Activated naive CD8-positive, alpha-beta T cell treated with anti-CD3 and anti-CD28 coated beads, Interleukin-2, amount 50 U/mL, for 16 hours (primary cell): ENCODE measurements around the gene R3HDML.
"Not testable (repeated sequence)": the region's sequence is repeated elsewhere in the genome, so short reads cannot be mapped to it uniquely, and the experiment has no call there.

ENCODE experiments used
- DNase-seq: peaks from one replicate; pipeline ENCODE4 v3.0.0-alpha.2; 2020; ENCODE audit warnings: low read depth, low spot score

R3HDML gene

DNA sequence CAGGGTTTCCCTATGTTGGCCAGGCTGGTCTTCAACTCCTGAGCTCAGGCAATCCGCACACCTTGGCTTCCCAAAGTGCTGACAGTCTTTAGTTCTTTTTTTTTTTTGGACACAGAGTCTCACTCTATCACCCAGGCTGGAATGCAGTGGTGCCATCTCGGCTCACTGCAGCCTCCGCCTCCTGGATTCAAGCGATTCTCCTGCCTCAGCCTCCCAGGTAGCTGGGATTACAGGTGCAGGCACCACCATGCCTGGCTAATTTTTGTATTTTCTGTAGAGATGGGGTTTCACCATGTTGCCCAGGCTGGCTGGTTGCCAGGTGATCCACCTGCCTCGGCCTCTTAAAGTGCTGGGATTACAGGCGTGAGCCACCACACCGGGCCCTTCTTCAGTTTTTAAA, 9.1 kb upstream of the R3HDML start:
- not testable (repeated sequence) for DNase-seq

DNA sequence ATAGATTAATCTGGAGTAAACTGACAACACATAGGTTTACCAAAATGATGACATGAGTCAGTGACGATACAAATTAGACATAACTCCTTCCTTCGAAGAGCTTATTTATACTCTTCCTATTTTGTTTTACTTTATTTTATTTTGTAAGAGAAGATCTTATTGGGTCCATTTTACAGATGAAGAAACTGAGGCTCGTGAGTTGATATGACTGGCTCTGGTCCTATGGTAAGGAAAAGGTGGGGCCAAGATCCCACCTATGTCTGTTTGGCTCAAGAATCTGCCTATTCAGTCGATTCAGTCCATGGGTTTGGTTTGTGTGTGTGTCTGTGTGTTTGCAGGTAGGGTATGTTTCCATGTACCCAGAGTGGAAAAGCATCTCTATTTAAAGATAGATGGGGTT, 8.4 kb upstream of the R3HDML start:
- no peak for DNase-seq

DNA sequence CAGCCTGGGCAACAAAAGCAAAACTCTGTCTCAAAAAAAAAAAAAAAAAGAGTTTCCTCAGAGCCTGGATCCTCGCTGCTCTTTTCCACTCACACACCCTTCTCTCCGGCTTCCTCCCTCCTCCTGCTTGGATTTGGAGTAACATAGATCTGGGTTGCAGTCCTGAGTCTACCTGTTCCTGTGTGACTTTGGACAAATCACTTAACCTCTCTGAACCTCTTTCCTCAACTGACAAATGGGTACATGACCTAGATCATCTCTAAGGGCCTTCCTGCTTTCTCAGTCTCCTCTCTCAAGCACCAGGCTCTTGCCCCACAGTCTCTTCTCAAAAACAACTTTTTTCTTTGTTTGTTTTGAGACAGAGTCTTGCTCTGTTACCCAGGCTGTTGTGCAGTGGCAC, 5.6 kb upstream of the R3HDML start:
- DNase-seq = no peak

DNA sequence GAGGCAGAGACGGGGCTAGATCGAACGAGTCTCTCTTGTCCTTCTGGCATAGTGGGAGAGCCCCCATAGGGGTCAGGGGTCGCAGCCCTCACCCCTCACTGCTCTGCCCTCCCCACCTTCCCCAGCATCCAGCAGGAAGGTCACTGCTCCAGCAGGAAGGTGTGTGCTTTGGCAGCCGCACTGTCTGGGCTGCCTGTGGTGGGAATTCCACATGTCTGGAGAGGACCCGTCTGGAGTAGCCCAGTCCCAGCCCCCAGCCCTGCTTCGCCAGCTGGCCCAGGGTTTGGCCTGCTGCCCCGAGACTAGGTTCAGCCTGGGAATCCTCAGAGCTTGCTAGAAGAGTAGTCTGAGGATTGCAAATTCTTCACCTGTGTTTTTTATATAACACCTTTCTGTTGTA, 2.5 kb upstream of the R3HDML start:
- no peak for DNase-seq

DNA sequence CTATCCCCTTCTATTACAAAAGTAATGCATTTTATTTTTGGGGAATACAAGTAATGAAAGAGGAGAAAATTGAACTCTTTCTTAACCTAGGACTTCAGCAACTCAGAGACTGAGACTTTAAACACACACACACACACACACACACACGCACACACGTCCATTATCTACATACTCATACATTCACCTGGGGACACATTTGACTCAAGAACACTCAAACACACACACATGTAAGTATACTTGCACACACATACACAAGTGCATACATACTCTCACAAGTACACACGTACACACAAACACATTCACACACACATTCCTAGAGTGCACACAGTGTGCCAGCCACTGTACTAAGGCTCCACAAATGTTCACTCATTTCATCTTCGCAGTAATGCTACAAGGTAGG, 2.1 kb upstream of the R3HDML start:
- no peak for DNase-seq

DNA sequence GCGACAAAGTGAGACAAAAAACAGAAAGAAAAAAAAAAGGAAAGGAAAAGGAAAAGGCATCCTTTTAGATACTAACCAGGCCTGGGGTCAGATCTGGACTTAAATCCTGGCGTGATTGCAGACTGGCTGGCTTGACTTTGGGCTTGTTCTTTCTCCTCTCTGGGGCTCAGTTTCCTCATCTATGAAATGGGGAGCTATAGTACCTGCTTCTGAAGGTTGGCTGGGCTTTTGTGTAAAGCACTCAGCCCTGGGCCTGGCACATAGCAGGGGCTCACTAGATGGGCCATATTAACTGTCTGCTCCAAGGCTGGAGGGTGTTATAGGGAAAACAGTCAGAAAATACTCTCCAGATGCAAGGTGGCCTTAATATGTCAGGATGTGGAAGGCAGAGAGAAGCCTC, 1.2 kb upstream of the R3HDML start:
- DNase-seq = no peak

DNA sequence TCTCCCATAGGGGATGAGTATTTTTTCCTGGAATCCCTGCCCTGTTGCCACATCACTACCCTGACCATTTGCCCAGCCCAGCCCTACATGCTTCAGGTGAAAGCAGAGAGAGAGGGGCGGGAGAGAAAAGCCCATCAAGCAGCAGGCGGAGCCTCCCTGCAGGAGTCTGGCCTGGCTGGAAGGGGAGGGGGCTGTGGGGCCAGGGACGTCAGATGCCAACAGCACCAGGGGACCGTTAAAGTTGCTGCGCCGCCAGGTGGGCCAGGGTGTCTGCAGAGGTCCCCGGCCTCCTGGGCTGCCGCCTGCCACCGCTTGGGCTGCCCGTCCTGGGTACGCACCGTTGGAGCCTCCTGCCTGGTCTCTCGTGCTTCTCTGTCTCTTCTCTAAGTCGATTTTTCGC, 757 bp upstream of the R3HDML start:
- DNase-seq = no peak

DNA sequence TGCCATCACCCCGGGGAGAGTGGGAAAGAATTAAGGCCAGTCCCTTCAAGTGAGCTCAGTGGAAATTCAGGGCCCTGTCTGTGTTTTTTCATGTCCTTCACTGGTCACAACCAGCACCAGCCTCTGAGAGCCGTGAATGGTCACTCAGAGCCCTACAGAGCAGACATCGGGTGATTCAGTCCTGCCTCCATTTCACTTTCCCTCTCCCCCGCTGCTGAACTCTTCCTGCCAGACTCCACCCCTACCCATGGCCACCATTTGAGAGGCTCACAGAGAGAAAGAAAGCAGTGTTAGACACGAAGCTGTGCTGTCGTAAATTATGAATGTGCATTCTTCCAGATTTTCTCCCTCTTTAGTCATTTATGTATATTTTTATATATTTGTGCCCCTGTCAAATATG, 5.4 kb downstream of the R3HDML start:
- no peak for DNase-seq

DNA sequence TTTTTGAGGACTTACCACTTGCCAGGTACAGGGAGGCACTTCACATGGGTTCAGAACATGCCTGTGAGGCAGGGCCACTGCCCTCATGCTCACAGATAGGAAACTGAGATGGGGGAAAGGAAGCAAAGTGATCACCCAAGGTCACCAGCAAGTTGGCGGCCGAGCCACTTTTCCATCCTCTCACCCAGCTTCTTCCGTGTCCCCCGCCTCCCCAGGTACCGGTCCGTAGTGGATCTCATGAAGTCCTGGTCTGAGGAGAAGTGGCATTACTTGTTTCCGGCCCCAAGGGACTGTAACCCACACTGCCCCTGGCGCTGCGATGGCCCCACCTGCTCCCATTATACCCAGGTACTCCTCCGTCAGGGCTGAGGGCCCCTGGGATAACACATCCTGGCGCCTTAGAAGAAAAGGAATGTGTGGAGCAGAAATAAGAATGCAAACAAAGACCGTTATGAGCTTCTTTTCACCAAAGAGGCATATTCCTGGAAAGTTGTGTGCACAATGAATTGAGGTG, 6.4 kb downstream of the R3HDML start:
- no peak for DNase-seq

DNA sequence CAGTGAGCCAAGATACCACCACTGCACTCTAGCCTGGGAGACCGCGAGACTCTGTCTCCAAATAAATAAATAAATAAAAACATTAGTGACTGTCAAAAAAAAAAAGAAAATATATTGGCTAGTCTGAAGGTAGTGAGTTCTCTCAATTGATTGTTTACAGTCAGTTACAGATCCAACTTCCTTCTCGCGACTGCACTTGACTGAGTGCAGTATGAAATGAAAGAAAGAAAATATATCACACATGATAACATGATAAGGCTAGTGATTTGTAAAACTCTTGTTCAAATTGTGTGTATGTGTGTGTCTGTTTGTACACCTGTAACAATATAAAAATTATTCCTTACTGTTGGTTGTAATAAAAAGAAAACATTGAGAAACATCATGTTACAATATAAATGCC, 7.9 kb downstream of the R3HDML start:
- no peak for DNase-seq

DNA sequence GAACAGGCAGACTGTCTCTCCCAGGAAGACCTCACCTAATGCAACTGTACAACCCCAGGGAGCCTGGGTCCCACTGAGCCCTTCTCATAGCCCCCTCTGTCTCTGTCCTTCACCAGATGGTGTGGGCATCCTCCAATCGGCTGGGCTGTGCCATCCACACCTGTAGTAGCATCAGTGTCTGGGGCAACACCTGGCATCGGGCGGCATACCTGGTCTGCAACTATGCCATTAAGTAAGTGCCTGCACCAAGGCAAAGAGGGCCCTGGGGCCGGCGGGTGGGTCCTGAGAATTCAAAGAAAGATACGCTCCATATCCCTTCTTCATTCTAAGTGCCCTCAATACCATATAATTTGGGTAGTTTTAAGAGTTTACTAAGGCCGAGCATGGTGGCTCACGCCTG, 8.3 kb downstream of the R3HDML start:
- no peak for DNase-seq

DNA sequence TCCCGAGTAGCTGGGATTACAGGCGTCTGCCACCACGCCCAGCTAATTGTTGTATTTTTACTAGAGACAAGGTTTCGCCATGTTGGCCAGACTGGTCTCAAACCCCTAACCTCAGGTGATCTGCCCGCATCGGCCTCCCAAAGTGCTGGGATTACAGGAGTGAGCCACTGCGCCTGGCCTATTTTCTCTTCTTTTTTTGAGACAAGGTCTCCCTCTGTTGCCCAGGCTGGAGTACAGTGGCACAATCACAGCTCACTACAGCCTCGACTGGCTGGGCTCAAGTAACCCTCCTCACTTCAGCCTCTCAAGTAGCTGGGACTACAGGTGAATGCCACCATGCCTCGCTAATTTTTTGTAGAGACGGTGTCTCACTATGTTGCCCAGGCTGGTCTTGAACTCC, 9.1 kb downstream of the R3HDML start:
- not testable (repeated sequence) for DNase-seq

DNA sequence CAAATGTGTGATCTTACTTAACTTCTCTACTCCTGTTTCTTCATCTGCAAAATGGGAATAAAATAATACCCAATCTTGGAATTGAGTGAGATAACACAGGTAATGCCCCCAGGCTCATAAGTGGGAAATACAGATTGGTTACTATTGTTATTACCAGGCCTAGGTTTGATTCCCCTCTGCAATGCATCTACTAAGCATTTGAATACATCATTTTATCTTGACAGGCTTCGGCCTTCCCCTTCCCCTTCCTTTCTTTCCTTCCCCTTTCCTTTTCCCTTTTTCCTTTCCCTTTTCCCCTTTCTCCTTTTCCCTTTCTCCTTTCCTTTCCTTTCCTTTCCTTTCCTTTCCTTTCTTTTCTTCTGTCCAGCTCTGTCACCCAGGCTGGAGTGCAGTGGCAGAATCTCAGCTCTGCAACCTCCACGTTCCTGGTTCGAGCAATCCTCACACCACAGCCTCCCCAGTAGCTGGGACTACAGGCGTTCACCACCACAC, 11.4 kb downstream of the R3HDML start:
- no peak for DNase-seq

DNA sequence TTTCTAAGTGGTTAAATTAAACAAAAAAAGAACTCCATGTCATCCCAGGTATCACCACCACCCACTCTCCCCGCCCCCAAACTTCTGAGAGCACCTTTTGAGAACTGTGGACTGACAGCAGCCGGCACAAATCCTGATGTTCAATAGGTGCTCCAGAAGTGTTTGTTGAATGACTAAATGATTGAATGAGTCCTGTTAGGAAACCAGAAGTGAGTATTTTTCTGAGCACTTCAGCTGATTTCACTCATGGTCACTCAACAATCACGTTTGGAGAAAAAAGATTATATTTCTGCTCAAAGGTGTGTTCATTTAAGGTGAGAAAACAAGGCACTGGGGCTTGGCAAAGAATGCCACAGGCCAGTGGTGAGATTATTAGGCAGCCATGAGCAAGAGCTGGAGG, 12.5 kb downstream of the R3HDML start:
- no peak for DNase-seq

DNA sequence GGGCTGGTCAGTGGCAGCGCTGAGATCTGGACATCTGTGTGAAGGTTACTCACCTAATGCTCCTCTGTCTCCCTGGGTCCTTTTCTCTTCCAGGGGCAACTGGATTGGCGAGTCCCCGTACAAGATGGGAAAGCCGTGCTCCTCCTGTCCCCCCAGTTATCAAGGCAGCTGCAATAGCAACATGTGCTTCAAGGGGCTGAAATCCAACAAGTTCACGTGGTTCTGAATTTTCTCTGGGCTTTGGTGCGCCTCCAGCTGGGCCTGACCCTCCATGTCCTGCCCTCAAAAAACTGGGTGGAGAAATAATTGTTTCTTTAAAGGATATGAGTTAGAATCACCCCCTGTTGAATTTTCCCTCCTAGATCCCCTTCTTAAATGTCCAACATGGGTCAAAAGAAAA, 13.7 kb downstream of the R3HDML start:
- no peak for DNase-seq

DNA sequence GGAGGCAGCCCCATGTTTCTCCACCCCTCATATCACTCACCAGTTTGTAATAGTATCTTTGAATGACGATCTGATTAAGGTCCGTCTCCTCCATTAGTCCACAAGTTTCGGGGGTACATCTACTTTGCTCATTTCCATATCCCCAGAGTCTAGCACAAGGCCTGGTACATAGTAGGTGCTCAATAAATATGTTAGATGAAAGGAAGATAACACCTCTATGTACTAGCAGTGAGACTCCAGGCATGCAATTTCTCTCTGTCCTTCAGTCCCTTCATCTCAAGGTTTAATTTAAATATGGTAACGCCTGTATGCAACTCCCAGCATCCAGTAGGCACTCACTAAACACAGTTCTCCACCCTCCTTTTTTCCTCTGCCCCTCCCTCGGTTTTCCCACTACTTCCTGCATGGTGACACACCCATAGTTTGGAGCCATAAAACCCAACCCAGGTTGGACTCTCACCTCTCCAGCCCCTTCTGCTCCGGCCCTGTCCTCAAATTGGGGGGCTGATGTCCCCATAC, 18.2 kb downstream of the R3HDML start:
- no peak for DNase-seq

DNA sequence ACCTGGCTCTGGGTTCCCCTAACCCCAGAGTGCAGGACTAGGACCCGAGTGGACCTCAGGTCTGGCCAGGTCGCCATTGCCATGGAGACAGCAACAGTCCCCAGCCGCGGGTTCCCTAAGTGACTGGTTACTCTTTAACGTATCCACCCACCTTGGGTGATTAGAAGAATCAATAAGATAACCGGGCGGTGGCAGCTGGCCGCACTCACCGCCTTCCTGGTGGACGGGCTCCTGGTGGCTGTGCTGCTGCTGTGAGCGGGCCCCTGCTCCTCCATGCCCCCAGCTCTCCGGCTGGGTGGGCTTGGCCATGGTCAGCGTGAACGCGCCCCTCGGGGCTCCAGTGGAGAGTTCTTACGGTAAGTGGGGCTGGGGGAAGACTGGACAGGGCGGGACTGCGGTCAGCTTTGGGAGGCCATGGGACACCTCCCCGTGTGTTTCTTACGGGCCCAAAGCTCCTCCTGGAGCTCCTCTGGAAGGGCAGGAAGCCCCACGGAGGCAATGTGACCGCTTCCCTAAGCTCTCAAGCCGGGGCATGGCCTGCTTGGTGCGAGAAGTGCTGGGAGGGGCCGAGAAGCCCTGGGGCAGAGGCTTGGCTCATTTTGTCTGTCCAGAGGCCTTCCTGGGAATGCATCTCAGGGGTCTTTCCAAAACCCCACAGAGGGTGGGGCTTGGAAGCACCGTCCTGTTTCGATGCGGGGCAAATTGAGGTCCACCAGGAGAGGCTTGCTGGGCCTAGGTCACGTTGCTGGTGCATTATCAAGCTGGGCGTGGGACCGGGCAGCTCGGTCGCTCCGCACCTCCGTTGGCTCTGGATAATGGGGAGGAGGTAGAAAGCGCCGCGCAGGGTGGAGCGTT, 18.9 kb downstream of the R3HDML start, which contains the start of gene HNF4A:
TSS of gene HNF4A (plus strand) at position 202 of the 855 bp plus-strand sequence. CDS start at position 308, 106 bp downstream.
- DNase-seq = no peak

DNA sequence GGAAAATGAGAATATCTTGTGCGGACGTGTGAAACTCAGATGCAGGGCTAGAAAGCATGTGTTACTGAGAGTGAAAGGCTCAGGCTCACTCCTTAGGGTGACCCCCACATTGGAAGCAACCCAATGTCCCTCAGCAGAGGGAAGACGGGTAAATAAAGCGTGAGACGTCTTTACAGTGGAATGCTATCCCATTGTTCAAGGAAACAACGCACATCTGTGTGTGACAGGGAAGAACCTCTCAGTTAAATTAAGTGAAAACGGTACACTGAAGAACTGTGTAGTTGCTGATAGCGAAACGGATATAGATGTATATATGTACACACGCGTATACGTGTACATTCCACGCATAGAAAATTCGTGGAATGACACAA, 19.5 kb downstream of the R3HDML start:
- DNase-seq = no peak

DNA sequence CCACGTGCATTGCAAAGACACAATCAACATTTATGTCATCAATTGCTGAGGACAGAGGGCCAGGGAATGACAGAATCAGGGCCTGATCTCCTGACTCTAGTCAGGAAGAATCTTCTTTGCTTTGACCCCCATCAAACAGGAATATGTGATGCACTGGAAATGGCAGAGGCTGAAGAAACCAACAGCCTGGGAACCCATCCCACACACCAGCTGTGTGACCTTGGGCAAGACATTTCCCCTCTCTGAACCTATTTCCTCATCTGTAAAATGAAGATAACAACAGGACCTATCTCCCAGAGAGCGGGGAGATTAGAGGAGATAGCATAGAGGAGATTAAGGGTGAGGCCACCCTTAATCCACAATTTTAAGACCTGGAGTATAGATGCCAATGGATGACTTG, 20.2 kb downstream of the R3HDML start:
- DNase-seq = no peak

DNA sequence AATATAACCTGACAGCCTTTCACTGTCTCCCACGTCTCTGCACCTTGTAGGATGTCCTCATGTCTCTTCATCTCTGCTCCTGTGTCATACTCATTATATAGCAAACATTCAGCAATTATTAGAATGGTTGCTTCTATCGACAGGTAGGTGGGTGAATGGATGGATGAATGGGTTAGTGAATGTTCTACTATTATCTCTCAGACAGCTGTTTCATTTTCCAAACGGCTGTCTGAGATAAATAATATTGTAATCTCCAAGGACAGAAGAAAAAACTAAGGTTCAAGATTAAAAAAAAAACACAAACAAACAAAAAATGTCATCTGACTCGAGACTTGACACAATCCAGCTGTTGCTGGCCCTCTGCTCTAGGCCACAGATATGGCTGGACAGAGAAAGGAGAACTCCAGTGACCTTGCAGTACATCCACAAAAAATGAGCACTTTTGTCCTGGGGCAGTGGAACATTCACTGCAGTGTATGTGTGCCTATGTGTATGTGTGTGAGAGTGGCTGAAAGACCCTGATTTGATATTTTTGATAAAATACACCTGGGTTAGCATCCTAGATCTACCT, 20.8 kb downstream of the R3HDML start:
- no peak for DNase-seq

DNA sequence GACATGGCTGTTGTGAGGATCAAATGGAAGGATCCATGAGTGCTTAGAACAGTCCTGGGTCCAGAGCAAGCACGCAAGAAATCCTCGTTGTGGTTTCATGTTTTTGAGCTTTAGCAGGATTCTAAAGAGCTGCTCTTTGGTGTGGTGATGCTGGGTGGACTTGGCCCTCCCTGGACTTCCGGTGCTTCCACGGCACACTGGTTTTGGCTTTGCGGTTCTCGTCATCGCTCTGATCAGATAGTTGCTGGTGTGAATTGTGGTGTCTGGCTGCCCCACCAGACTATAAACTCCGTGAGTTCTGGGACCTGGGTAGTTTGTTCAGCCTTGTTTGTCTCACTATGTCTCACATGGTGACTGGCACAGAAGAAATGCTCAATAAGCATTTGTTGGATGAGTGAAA, 21.9 kb downstream of the R3HDML start:
- DNase-seq = no peak

DNA sequence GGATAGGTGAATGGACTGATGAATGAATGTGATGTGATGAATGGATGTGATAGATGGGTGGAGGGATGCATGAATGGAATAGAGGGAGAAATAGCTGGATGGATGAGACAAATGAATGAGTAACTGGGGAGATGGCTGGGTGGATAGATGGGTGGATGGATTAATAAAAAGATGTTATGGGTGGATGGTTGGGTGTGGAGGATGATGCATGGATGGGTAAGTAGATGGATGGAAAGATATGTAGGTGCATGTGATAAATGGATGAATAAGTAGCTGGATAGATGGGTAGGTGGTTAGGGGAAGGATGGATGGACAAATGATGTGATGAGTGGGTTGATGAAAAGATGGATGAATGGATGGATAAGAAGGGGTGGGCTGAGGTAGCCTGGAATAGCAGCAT, 23.4 kb downstream of the R3HDML start:
- no peak for DNase-seq

DNA sequence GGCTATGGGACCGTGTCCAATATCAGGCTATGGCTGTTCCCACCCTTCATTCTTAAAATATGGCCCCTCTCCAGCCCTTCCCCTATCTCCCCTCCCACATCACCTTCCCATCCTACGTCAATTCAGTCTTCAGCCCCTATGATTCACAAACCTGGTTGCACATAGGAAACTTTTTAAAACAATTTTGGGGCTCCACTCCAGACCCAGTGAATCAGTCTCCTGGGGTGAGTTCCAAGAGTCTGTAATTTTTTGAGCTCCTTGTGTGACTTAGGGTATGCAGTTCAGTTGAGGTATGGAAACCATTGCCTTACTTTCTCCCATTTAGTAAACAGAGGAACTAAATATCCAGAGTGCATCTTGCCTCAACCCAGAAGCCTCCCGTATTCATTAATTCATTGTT, 24.2 kb downstream of the R3HDML start:
- DNase-seq = no peak
